Activated naive CD4-positive, alpha-beta T cell treated with anti-CD3 and anti-CD28 coated beads, Interleukin-2, amount 50 U/mL, for 16 hours (primary cell): ENCODE results near the gene LPA.
"Not testable (repeated sequence)": the region's sequence is repeated elsewhere in the genome, so short reads cannot be mapped to it uniquely, and the experiment has no call there.

Experiments
- DNase-seq: peaks from one replicate; pipeline ENCODE4 v3.0.0-alpha.2; 2020

LPA gene

GRCh38 chr6:160662842-160663241 lies 1.2 kb downstream of the LPA start:
- DNase-seq, result no peak

GRCh38 chr6:160662429-160662828 lies 1.6 kb downstream of the LPA start:
- no peak for DNase-seq

- no peak for DNase-seq
These were observed 2.9 kb downstream of the LPA start for GRCh38 chr6:160661216-160661615.

- no peak for DNase-seq
These were observed 4.5 kb downstream of the LPA start for GRCh38 chr6:160659562-160659961.

GRCh38 chr6:160634706-160635105 lies 29.4 kb downstream of the LPA start:
- no peak for DNase-seq

- DNase-seq, result no peak
These were observed 67.9 kb downstream of the LPA start for GRCh38 chr6:160595838-160596832.

GRCh38 chr6:160595297-160595696 lies 68.8 kb downstream of the LPA start:
- DNase-seq, result not testable (repeated sequence)

GRCh38 chr6:160586374-160586773 lies 77.7 kb downstream of the LPA start:
- DNase-seq, result no peak

- no peak for DNase-seq
These were observed 80.3 kb downstream of the LPA start for GRCh38 chr6:160583794-160584193.

GRCh38 chr6:160581406-160581805 lies 82.7 kb downstream of the LPA start:
- DNase-seq, result no peak

- not testable (repeated sequence) for DNase-seq
These were observed 85.6 kb downstream of the LPA start for GRCh38 chr6:160578515-160578914.

GRCh38 chr6:160573943-160574342 lies 90.1 kb downstream of the LPA start:
- no peak for DNase-seq

GRCh38 chr6:160571201-160571600 lies 92.9 kb downstream of the LPA start:
- not testable (repeated sequence) for DNase-seq

- no peak for DNase-seq
These were observed 119.3 kb downstream of the LPA start for GRCh38 chr6:160544802-160545201.

- no peak for DNase-seq
These were observed 128.8 kb downstream of the LPA start for GRCh38 chr6:160535270-160535669.

- peak; percentile 55 for DNase-seq
These were observed 129.9 kb downstream of the LPA start for GRCh38 chr6:160534050-160534696.

GRCh38 chr6:160532315-160532714 lies 131.8 kb downstream of the LPA start:
- no peak for DNase-seq

- DNase-seq, result no peak
These were observed 132.2 kb downstream of the LPA start for GRCh38 chr6:160531826-160532225.

GRCh38 chr6:160529524-160529923 lies 134.6 kb downstream of the LPA start:
- not testable (repeated sequence) for DNase-seq

GRCh38 chr6:160523223-160523622 lies 140.9 kb downstream of the LPA start:
- peak; percentile 14 for DNase-seq

- peak; percentile 79 for DNase-seq
These were observed 143.8 kb downstream of the LPA start for GRCh38 chr6:160520043-160520904.

- no peak for DNase-seq
These were observed 144.5 kb downstream of the LPA start for GRCh38 chr6:160519603-160520042.

- DNase-seq, result no peak
These were observed 144.9 kb downstream of the LPA start for GRCh38 chr6:160519133-160519532.
